Measurements from ENCODE around the gene RASSF10.

- no peak for TF ChIP-seq CEBPB (IDR thresholded peaks at IDR 0.05; ENCODE audit: low read depth)
- no peak for TF ChIP-seq CTCF (IDR thresholded peaks at IDR 0.05 in 2 of 3, conservative IDR thresholded peaks at IDR 0.05 in 1 of 3; ENCODE audit: borderline replicate concordance in 1 of 3, insufficient read depth in 1 of 3, low read depth in 2 of 3, low read length in 2 of 3)
- TF ChIP-seq RAD21 (IDR thresholded peaks at IDR 0.05; ENCODE audit: low read depth): no peak
- TF ChIP-seq YY1 (IDR thresholded peaks at IDR 0.05; ENCODE audit: extremely low read depth, insufficient replicate concordance, low read depth, low read length): no peak
- TF ChIP-seq ZNF274 (IDR thresholded peaks at IDR 0.05; ENCODE audit: low read depth, low read length): no peak
- TF ChIP-seq POLR2A (IDR thresholded peaks at IDR 0.05; ENCODE audit: borderline replicate concordance, extremely low read depth, insufficient read depth, insufficient read length): no peak
- TF ChIP-seq EZH2 (IDR thresholded peaks at IDR 0.05): no peak
- no peak for TF ChIP-seq MAX (IDR thresholded peaks at IDR 0.05)
- TF ChIP-seq ELF1 (IDR thresholded peaks at IDR 0.05; ENCODE audit: borderline replicate concordance, low read depth): no peak
- no peak for TF ChIP-seq EZH2phosphoT487 (IDR thresholded peaks at IDR 0.05; ENCODE audit: borderline replicate concordance)
- no peak for TF ChIP-seq CBX3 (IDR thresholded peaks at IDR 0.05; ENCODE audit: low read depth)
- TF ChIP-seq ATF3 (IDR thresholded peaks at IDR 0.05): no peak
Measured at GRCh38 chr11:12998336-12998735, 10.8 kb upstream of the RASSF10 start.

Data from HCT116 (cell line).